ENCODE data around the gene HSPA12B. TPM values are rescaled to one million over a fixed set of nuclear protein-coding genes. Genes with fewer than 3 reads are reported as not detected.

The HSPA12B gene
- total RNA-seq, 1 experiment from 2014 or later = 6.3 TPM

DNA sequence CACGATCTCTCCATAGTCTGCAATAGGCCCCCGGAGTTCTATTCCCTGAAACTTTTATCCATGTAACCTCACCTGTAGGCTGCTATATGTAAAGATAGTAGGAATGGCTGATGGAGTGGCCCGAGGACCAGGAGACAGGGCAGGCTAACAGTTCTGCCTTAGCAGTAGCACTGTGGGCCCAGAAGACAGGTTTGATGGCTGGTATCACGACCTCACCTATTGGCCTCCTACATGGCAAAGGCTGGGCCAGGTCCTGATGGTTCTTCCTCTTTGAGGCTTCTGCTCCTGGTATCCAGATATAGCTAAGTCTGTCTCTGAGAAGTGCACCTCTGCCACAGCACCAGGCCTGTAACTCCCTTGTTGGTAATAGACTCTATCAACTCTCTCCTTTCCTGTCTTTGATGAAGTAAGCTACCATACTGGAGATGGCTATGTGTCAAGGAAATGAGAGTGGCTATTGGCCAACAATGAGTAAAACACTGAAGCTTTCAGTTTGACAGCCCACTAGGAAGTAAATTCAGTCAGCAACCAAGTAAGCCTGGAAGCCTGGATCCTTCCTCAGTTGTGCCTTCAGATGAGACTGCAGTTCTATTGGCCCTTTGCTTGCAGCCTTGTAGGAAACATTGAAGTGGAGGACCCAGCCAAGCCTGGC, 43.1 kb downstream of the HSPA12B start (continued):
- TF ChIP-seq CREB1 (CRISPR knock-in tag; IDR thresholded peaks at IDR 0.05) (no peak), ERG (CRISPR knock-in tag; IDR thresholded peaks at IDR 0.05) (no peak), ZNF219 (CRISPR knock-in tag; IDR thresholded peaks at IDR 0.05; ENCODE audit: borderline replicate concordance) (no peak), GTF2I (CRISPR knock-in tag; conservative IDR thresholded peaks at IDR 0.05) (no peak), ZNF671 (CRISPR knock-in tag; IDR thresholded peaks at IDR 0.05) (no peak), TEAD4 (CRISPR knock-in tag; IDR thresholded peaks at IDR 0.05) (no peak), CTCF (IDR thresholded peaks at IDR 0.05) (no peak)

- Mint-ChIP-seq H3K27me3 (ENCODE audit: low read depth) (peaks cover 62% of the 10 kb centered on the region), H3K36me3 (no peaks in the 10 kb centered on the region), H3K4me3 (peak overlapping the region; percentile 79), H3K4me1 (peaks cover 25% of the 10 kb centered on the region), H3K27ac (no peak overlapping the region), H3K9me3 (no peaks in the 10 kb centered on the region)
- ATAC-seq (peak; percentile 31), DNase-seq (ENCODE audit: low spot score) (no peak)
- ChIA-PET POLR2A (interaction anchor here (0.6 to 2.1 kb wide), 4 partner anchors 9 to 1802 kb away, joined by 3 to 14 read pairs (median 4); partner anchors contain the start of genes ADISSP and AP5S1), CTCF (interaction anchor here (1.0 to 3.3 kb wide), 15 partner anchors 9 to 107 kb away, joined by 3 to 27 read pairs (median 7); partner anchors contain the start of genes ADAM33, ADISSP, AP5S1 and CENPB)
- TF ChIP-seq, protein P1, sequence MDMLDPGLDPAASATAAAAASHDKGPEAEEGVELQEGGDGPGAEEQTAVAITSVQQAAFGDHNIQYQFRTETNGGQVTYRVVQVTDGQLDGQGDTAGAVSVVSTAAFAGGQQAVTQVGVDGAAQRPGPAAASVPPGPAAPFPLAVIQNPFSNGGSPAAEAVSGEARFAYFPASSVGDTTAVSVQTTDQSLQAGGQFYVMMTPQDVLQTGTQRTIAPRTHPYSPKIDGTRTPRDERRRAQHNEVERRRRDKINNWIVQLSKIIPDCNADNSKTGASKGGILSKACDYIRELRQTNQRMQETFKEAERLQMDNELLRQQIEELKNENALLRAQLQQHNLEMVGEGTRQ (CRISPR knock-in tag; IDR thresholded peaks at IDR 0.05) = peak; percentile 5; the same call in 1 of the 2 replicates
- TF ChIP-seq TEAD1 (CRISPR knock-in tag; IDR thresholded peaks at IDR 0.05) = 0 out of 2 replicates have a peak, but pooled peaks have one; percentile 24
- no peak for TF ChIP-seq ESRRA (CRISPR knock-in tag; IDR thresholded peaks at IDR 0.05; ENCODE audit: borderline replicate concordance)
- TF ChIP-seq, protein P2, sequence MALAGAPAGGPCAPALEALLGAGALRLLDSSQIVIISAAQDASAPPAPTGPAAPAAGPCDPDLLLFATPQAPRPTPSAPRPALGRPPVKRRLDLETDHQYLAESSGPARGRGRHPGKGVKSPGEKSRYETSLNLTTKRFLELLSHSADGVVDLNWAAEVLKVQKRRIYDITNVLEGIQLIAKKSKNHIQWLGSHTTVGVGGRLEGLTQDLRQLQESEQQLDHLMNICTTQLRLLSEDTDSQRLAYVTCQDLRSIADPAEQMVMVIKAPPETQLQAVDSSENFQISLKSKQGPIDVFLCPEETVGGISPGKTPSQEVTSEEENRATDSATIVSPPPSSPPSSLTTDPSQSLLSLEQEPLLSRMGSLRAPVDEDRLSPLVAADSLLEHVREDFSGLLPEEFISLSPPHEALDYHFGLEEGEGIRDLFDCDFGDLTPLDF (CRISPR knock-in tag; IDR thresholded peaks at IDR 0.05) = no peak
- TF ChIP-seq FOXP4 (CRISPR knock-in tag; IDR thresholded peaks at IDR 0.05) = peak; percentile 21; the same call in 1 of the 2 replicates
- TF ChIP-seq, protein P3, sequence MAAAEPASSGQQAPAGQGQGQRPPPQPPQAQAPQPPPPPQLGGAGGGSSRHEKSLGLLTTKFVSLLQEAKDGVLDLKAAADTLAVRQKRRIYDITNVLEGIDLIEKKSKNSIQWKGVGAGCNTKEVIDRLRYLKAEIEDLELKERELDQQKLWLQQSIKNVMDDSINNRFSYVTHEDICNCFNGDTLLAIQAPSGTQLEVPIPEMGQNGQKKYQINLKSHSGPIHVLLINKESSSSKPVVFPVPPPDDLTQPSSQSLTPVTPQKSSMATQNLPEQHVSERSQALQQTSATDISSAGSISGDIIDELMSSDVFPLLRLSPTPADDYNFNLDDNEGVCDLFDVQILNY (CRISPR knock-in tag; IDR thresholded peaks at IDR 0.05) = peak; percentile 64
These were observed 44.9 kb downstream of the HSPA12B start for GRCh38 chr20:3777381-3777715.
